ENCODE results near the gene CAB39. TPM values are rescaled to one million over a fixed set of nuclear protein-coding genes. Genes with fewer than 3 reads are reported as not detected.
"Not testable (repeated sequence)": the region's sequence is repeated elsewhere in the genome, so short reads cannot be mapped to it uniquely, and the experiment has no call there.

Gene CAB39
- total and polyA plus RNA-seq, 7 donors, result 60.2 to 128 (median 72.2) TPM

GRCh38 chr2:230697676-230698075 is 15.0 kb upstream of the CAB39 start:
- DNase-seq, result no peak
- 86 to 91% methylated on average over 4 of the region's 4 CpGs for WGBS, 2 donors
- H3K27me3 ChIP-seq, result no peaks in the 10 kb centered on the region
- no peak overlapping the region for H3K27ac ChIP-seq
- no peak for TF ChIP-seq CTCF (IDR thresholded peaks at IDR 0.05)
- TF ChIP-seq POLR2A (IDR thresholded peaks at IDR 0.05), result no peak
- TF ChIP-seq POLR2AphosphoS5 (IDR thresholded peaks at IDR 0.05), result no peak
- TF ChIP-seq EP300 (IDR thresholded peaks at IDR 0.05), result no peak
- H3K4me3 ChIP-seq, result no peak overlapping the region
- no peaks in the 10 kb centered on the region for H3K36me3 ChIP-seq
- H3K4me1 ChIP-seq, result no peaks in the 10 kb centered on the region
- intact Hi-C loops (cut with DNase I), result no loop called here
- no peaks in the 10 kb centered on the region for H3K9me3 ChIP-seq

- H3K36me3 ChIP-seq; DNase-seq; H3K9me3 ChIP-seq; H3K27me3 ChIP-seq; H3K4me1 ChIP-seq; H3K4me3 ChIP-seq; intact Hi-C loops (cut with DNase I); H3K27ac ChIP-seq: not testable (repeated sequence)
- 86 to 90% methylated on average over 3 of the region's 3 CpGs for WGBS, 2 donors
Measured at GRCh38 chr2:230698753-230699152, 13.9 kb upstream of the CAB39 start.

DNA sequence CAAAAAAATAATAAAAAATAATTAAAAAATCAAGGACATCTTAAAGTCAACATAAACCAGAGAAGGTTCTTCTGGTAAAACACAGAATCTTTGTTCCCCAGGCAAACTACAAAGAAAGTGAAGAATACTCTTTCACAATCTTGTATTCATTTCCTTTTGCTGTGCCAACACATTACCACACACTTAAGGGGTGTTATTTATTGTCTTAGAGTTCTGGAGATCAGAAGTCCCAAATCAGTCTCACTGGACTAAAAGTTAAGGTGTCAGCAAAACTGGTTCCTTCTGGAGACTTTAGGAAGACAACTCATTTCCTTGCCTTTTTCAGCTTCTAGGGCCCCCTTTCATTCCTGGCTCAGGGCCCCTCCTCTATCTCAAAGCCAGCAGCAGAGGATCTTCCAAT is 12.2 kb upstream of the CAB39 start:
- Histone ChIP-seq H3K9me3 (no peaks in the 10 kb centered on the region), H3K27ac (no peak overlapping the region)

DNA sequence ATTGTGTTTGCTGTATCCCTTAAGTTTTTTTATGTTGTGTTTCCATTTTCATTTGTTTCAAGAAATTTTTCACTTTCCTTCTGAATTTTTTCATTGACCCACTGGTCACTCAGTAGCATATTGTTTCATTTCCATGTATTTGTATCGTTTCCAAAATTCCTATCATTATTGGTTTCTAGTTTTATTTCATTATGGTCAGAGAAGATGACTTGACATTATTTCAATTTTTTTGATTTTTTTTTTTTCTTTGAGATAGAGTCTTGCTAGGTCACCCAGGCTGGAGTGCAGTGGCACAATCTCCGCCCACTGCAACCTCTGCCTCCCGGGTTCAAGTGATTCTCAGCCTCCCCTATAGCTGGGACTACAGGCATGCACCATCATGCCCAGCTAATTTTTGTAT is 11.3 kb upstream of the CAB39 start:
- no peak overlapping the region for H3K27ac ChIP-seq
- H3K36me3 ChIP-seq, result no peaks in the 10 kb centered on the region
- WGBS, 2 donors, result 95 to 96% methylated on average over 3 of the region's 3 CpGs
- TF ChIP-seq EP300 (IDR thresholded peaks at IDR 0.05) (no peak), POLR2A (IDR thresholded peaks at IDR 0.05) (no peak), POLR2AphosphoS5 (IDR thresholded peaks at IDR 0.05) (no peak), CTCF (IDR thresholded peaks at IDR 0.05) (no peak)
- H3K9me3 ChIP-seq, result no peaks in the 10 kb centered on the region
- H3K27me3 ChIP-seq, result no peaks in the 10 kb centered on the region
- H3K4me3 ChIP-seq, result no peak overlapping the region
- intact Hi-C loops (cut with DNase I), result no loop called here
- no peak for DNase-seq
- H3K4me1 ChIP-seq, result no peaks in the 10 kb centered on the region

More for the DNA sequence above, 12.2 kb upstream of the CAB39 start:
- no peak for DNase-seq
- intact Hi-C loops (cut with DNase I), result no loop called here
- no peaks in the 10 kb centered on the region for H3K36me3 ChIP-seq
- H3K4me1 ChIP-seq, result no peaks in the 10 kb centered on the region
- H3K27me3 ChIP-seq, result no peaks in the 10 kb centered on the region
- H3K4me3 ChIP-seq, result no peak overlapping the region
- TF ChIP-seq POLR2AphosphoS5 (IDR thresholded peaks at IDR 0.05) (peak in 1 of 4 donors; percentile 10), CTCF (IDR thresholded peaks at IDR 0.05) (no peak)

- H3K27ac ChIP-seq; H3K4me1 ChIP-seq; H3K27me3 ChIP-seq; H3K9me3 ChIP-seq; H3K36me3 ChIP-seq; DNase-seq; intact Hi-C loops (cut with DNase I); H3K4me3 ChIP-seq: not testable (repeated sequence)
- WGBS, 2 donors, result 95 to 98% methylated on average over 4 of the region's 4 CpGs
Measured at GRCh38 chr2:230702457-230702856, 10.2 kb upstream of the CAB39 start.

DNA sequence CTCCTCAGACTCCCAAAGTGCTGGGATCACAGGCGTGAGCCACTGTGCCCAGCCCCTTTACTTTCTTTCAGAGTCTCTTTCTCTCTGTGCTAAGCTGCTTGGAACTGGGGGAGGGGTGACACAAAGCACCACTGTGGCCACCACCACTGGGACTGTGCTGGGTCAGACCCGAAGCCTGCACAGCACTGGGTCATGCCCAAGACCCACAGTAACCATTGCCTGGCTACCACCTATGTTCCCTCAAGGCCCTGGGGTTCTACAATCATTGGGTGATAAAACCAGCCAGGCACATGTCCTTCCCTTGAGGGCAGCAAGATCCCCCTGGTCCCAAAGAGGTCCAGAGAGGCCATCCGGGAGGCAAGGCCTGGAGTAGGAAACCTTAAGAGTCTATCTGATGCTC is 9.1 kb upstream of the CAB39 start:
- Histone ChIP-seq H3K4me1 (no peaks in the 10 kb centered on the region), H3K27me3 (no peaks in the 10 kb centered on the region), H3K9me3 (no peaks in the 10 kb centered on the region), H3K4me3 (no peak overlapping the region), H3K36me3 (no peaks in the 10 kb centered on the region), H3K27ac (no peak overlapping the region)
- intact Hi-C loops (cut with DNase I), result no loop called here
- WGBS, 2 donors, result 93 to 94% methylated on average over 3 of the region's 3 CpGs
- TF ChIP-seq EP300 (IDR thresholded peaks at IDR 0.05) (no peak), POLR2A (IDR thresholded peaks at IDR 0.05) (no peak), POLR2AphosphoS5 (IDR thresholded peaks at IDR 0.05) (no peak), CTCF (IDR thresholded peaks at IDR 0.05) (no peak)
- no peak for DNase-seq
